ENCODE measurements around the gene LUZP2.

Gene LUZP2

DNA sequence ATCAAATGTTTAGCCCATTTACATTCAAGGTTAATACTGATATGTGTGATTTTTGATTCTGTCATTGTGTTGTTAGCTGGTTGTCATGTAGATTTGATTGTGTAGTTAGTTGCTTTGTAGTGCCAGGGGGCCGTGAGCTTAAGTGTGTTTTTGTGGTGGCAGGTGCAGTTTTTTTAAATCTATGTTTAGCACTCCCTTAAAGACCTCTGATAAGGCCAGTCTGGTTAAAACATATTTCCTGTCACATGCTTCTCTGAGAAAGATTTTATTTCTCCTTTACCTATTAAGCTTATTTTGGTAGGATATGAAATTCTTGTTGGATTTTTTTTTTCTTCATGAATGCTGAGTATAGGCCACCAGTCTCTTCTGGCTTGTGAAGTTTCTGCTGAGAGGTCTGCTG is 540.6 kb downstream of the LUZP2 start:
- Histone ChIP-seq H3K9me3 (ENCODE audit: insufficient read depth, low read length) (no peaks in the 10 kb centered on the region), H3K79me2 (ENCODE audit: insufficient read depth, low read length) (no peaks in the 10 kb centered on the region), H3K9ac (ENCODE audit: low read length) (no peak overlapping the region), H4K20me1 (ENCODE audit: low read depth, low read length) (no peaks in the 10 kb centered on the region), H2AFZ (ENCODE audit: low read depth, low read length, severe bottlenecking) (peak overlapping the region; percentile 23), H3K27ac (ENCODE audit: low read depth, low read length) (no peak overlapping the region), H3K4me2 (ENCODE audit: low read depth, low read length, poor library complexity, severe bottlenecking) (peak overlapping the region; percentile 15), H3K27me3 (ENCODE audit: low read length) (no peaks in the 10 kb centered on the region), H3K36me3 (ENCODE audit: low read length) (no peaks in the 10 kb centered on the region), H3K4me3 (ENCODE audit: insufficient read depth, low read length, poor library complexity, severe bottlenecking) (no peak overlapping the region), H3K9me2 (replicated peaks; ENCODE audit: insufficient read depth, low read length) (no peaks in the 10 kb centered on the region), H3F3A (ENCODE audit: insufficient read depth) (no peaks in the 10 kb centered on the region)
- TF ChIP-seq, protein P1, sequence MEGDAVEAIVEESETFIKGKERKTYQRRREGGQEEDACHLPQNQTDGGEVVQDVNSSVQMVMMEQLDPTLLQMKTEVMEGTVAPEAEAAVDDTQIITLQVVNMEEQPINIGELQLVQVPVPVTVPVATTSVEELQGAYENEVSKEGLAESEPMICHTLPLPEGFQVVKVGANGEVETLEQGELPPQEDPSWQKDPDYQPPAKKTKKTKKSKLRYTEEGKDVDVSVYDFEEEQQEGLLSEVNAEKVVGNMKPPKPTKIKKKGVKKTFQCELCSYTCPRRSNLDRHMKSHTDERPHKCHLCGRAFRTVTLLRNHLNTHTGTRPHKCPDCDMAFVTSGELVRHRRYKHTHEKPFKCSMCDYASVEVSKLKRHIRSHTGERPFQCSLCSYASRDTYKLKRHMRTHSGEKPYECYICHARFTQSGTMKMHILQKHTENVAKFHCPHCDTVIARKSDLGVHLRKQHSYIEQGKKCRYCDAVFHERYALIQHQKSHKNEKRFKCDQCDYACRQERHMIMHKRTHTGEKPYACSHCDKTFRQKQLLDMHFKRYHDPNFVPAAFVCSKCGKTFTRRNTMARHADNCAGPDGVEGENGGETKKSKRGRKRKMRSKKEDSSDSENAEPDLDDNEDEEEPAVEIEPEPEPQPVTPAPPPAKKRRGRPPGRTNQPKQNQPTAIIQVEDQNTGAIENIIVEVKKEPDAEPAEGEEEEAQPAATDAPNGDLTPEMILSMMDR (IDR thresholded peaks at IDR 0.05; ENCODE audit: insufficient read depth, low read length, poor library complexity, severe bottlenecking): no peak
- no peak for TF ChIP-seq EZH2phosphoT487 (conservative IDR thresholded peaks at IDR 0.05; ENCODE audit: low read length)

DNA sequence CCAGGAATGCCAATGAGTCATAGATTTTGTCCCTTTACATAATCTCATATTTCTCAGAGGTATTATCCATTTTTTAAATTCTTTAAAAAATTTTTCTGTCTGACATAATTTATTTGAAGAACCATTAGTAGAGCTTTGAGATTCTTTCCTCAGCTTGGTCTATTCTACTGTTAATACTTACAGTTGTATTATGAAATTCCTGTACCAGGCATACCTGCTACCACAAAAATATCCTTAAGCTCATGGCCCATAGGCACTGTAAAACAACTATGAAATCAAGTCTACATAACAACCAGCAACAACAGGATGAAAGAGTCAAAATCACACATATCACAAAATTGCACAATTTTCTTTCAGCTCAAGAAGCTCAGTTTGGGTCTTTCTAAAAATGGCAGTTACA is 541.3 kb downstream of the LUZP2 start:
- Histone ChIP-seq H3K27me3 (ENCODE audit: low read length) (no peaks in the 10 kb centered on the region), H2AFZ (ENCODE audit: low read depth, low read length, severe bottlenecking) (peak overlapping the region; percentile 30), H3K9me3 (ENCODE audit: insufficient read depth, low read length) (no peaks in the 10 kb centered on the region), H3F3A (ENCODE audit: insufficient read depth) (no peaks in the 10 kb centered on the region), H3K4me3 (ENCODE audit: insufficient read depth, low read length, poor library complexity, severe bottlenecking) (no peak overlapping the region), H3K36me3 (ENCODE audit: low read length) (no peaks in the 10 kb centered on the region), H3K27ac (ENCODE audit: low read depth, low read length) (no peak overlapping the region), H3K9me2 (replicated peaks; ENCODE audit: insufficient read depth, low read length) (no peaks in the 10 kb centered on the region), H3K4me2 (ENCODE audit: low read depth, low read length, poor library complexity, severe bottlenecking) (no peak overlapping the region), H3K9ac (ENCODE audit: low read length) (no peak overlapping the region), H4K20me1 (ENCODE audit: low read depth, low read length) (no peaks in the 10 kb centered on the region), H3K79me2 (ENCODE audit: insufficient read depth, low read length) (no peaks in the 10 kb centered on the region)
- TF ChIP-seq, protein P1 (IDR thresholded peaks at IDR 0.05; ENCODE audit: insufficient read depth, low read length, poor library complexity, severe bottlenecking): no peak
- TF ChIP-seq EZH2phosphoT487 (conservative IDR thresholded peaks at IDR 0.05; ENCODE audit: low read length): no peak

DNA sequence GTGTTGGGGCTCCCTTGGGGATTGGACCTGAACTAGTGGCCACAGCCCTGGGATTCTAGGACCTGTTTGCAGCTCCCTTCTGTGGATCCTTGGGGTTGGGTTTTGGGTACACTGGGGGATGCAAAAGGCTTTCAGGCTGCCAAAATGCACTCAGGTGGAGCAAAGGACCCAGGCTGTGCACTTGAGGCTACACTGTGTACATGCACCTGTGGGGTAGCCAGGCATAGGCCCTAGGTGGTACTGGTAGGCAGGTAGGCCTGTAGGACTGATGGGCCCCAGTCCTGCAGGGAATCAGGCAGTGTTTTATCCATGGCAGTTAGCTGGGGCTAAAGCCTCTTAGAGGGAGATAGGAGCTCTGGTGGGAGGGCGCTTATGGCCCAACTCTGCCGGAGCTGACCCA is 542.3 kb downstream of the LUZP2 start:
- Histone ChIP-seq H3K9me2 (replicated peaks; ENCODE audit: insufficient read depth, low read length) (no peaks in the 10 kb centered on the region), H3K79me2 (ENCODE audit: insufficient read depth, low read length) (no peaks in the 10 kb centered on the region), H4K20me1 (ENCODE audit: low read depth, low read length) (no peaks in the 10 kb centered on the region), H2AFZ (ENCODE audit: low read depth, low read length, severe bottlenecking) (peak overlapping the region; percentile 30), H3K9me3 (ENCODE audit: insufficient read depth, low read length) (no peaks in the 10 kb centered on the region), H3K9ac (ENCODE audit: low read length) (no peak overlapping the region), H3K27ac (ENCODE audit: low read depth, low read length) (no peak overlapping the region), H3K4me3 (ENCODE audit: insufficient read depth, low read length, poor library complexity, severe bottlenecking) (no peak overlapping the region), H3K27me3 (ENCODE audit: low read length) (no peaks in the 10 kb centered on the region), H3K36me3 (ENCODE audit: low read length) (no peaks in the 10 kb centered on the region), H3F3A (ENCODE audit: insufficient read depth) (no peaks in the 10 kb centered on the region), H3K4me2 (ENCODE audit: low read depth, low read length, poor library complexity, severe bottlenecking) (no peak overlapping the region)
- TF ChIP-seq, protein P1 (IDR thresholded peaks at IDR 0.05; ENCODE audit: insufficient read depth, low read length, poor library complexity, severe bottlenecking): no peak
- no peak for TF ChIP-seq EZH2phosphoT487 (conservative IDR thresholded peaks at IDR 0.05; ENCODE audit: low read length)
